ENCODE data around the gene RANBP9. TPM values are rescaled to one million over a fixed set of nuclear protein-coding genes. Genes with fewer than 3 reads are reported as not detected.
A peak's percentile ranks its signal among the peaks of the same experiment; 100 is the strongest.

Gene RANBP9
- total RNA-seq = 10 to 100 TPM; 61.2 to 62.9 TPM

- Mint-ChIP-seq H3K4me1 (ENCODE audit: low read depth) (peaks cover 54% of the 10 kb centered on the region), H3K4me3 (peak within 1 kb of the TSS; percentile 87)
- intact Hi-C loops (cut with micrococcal nuclease) = loop anchor here (1.0 to 5.0 kb wide), 7 partner anchors 75 to 383 kb away; partner anchors contain the start of genes MCUR1, NOL7, SIRT5 and TBC1D7
Measured at GRCh38 chr6:13711733-13712598, at the start of gene RANBP9. RANBP9 (minus strand) TSS chr6:13711835; CDS start chr6:13711505, 330 bp downstream.

GRCh38 chr6:13760307-13761304 is 49.0 kb upstream of the RANBP9 start:
- no peak overlapping the region for H3K4me3 Mint-ChIP-seq
- peaks cover 29% of the 10 kb centered on the region for H3K4me1 Mint-ChIP-seq (ENCODE audit: low read depth)
- peaks cover 4% of the 10 kb centered on the region for H3K9me3 Mint-ChIP-seq
- H3K36me3 Mint-ChIP-seq (ENCODE audit: low read depth) = no peaks in the 10 kb centered on the region
- no peaks in the 10 kb centered on the region for H3K27me3 Mint-ChIP-seq (ENCODE audit: low read depth)
- H3K27ac Mint-ChIP-seq = peak overlapping the region; percentile 29
- CTCF ChIA-PET = interaction anchor here (1.2 kb wide), 1 partner anchor 13 kb away, joined by 3 read pairs; no protein-coding TSS in a partner anchor
- intact Hi-C loops (cut with micrococcal nuclease) = no loop called here
- no peak for DNase-seq

More at GRCh38 chr6:13711733-13712598, at the start of gene RANBP9:
- DNase-seq = peak; percentile 86
- Mint-ChIP-seq H3K27me3 (ENCODE audit: low read depth) (no peaks in the 10 kb centered on the region), H3K9me3 (no peaks in the 10 kb centered on the region), H3K36me3 (ENCODE audit: low read depth) (peaks cover 10% of the 10 kb centered on the region), H3K27ac (peak within 1 kb of the TSS; percentile 96)
- CTCF ChIA-PET = interaction anchor here (0.5 to 2.9 kb wide), 8 partner anchors 14 to 137 kb away, joined by 3 to 6 read pairs (median 4); partner anchors contain the start of genes NOL7 and SIRT5

GRCh38 chr6:13759025-13759424 is 47.4 kb upstream of the RANBP9 start:
- intact Hi-C loops (cut with micrococcal nuclease) = no loop called here
- Mint-ChIP-seq H3K4me3 (no peak overlapping the region), H3K27ac (no peak overlapping the region), H3K27me3 (ENCODE audit: low read depth) (no peaks in the 10 kb centered on the region), H3K9me3 (peaks cover 3% of the 10 kb centered on the region), H3K4me1 (ENCODE audit: low read depth) (peaks cover 27% of the 10 kb centered on the region), H3K36me3 (ENCODE audit: low read depth) (no peaks in the 10 kb centered on the region)
- CTCF ChIA-PET = no interaction called here
- DNase-seq = no peak

- intact Hi-C loops (cut with micrococcal nuclease) = no loop called here
- Mint-ChIP-seq H3K36me3 (ENCODE audit: low read depth) (no peaks in the 10 kb centered on the region), H3K4me3 (no peak overlapping the region), H3K4me1 (ENCODE audit: low read depth) (peaks cover 4% of the 10 kb centered on the region), H3K27me3 (ENCODE audit: low read depth) (no peaks in the 10 kb centered on the region), H3K27ac (no peak overlapping the region), H3K9me3 (no peaks in the 10 kb centered on the region)
- no peak for DNase-seq
- CTCF ChIA-PET = interaction anchor here (1.3 kb wide), 1 partner anchor 106 kb away, joined by 3 read pairs; no protein-coding TSS in a partner anchor
Measured at GRCh38 chr6:13754644-13755043, 43.0 kb upstream of the RANBP9 start.

- Mint-ChIP-seq H3K4me3 (no peak overlapping the region), H3K27ac (no peak overlapping the region), H3K27me3 (ENCODE audit: low read depth) (peaks cover 2% of the 10 kb centered on the region), H3K36me3 (ENCODE audit: low read depth) (no peaks in the 10 kb centered on the region), H3K4me1 (ENCODE audit: low read depth) (peaks cover 5% of the 10 kb centered on the region), H3K9me3 (no peaks in the 10 kb centered on the region)
- DNase-seq = no peak
- intact Hi-C loops (cut with micrococcal nuclease) = no loop called here
- CTCF ChIA-PET = interaction anchor here (0.5 to 1.0 kb wide), 5 partner anchors 9 to 51 kb away, joined by 3 to 6 read pairs (median 3); no protein-coding TSS in a partner anchor
Measured at GRCh38 chr6:13743736-13744127, 32.1 kb upstream of the RANBP9 start.

- H3K27ac Mint-ChIP-seq = no peak overlapping the region
- peaks cover 2% of the 10 kb centered on the region for H3K27me3 Mint-ChIP-seq (ENCODE audit: low read depth)
- no peak for DNase-seq
- H3K36me3 Mint-ChIP-seq (ENCODE audit: low read depth) = no peaks in the 10 kb centered on the region
- H3K4me1 Mint-ChIP-seq (ENCODE audit: low read depth) = peaks cover 5% of the 10 kb centered on the region
- no peaks in the 10 kb centered on the region for H3K9me3 Mint-ChIP-seq
- intact Hi-C loops (cut with micrococcal nuclease) = no loop called here
- CTCF ChIA-PET = interaction anchor here (0.7 to 1.0 kb wide), 4 partner anchors 9 to 52 kb away, joined by 3 to 6 read pairs (median 3); no protein-coding TSS in a partner anchor
- H3K4me3 Mint-ChIP-seq = peak overlapping the region; percentile 57
Measured at GRCh38 chr6:13742961-13743735, 31.5 kb upstream of the RANBP9 start.

- H3K4me3 Mint-ChIP-seq = no peak overlapping the region
- H3K27me3 Mint-ChIP-seq (ENCODE audit: low read depth) = peaks cover 2% of the 10 kb centered on the region
- CTCF ChIA-PET = no interaction called here
- H3K4me1 Mint-ChIP-seq (ENCODE audit: low read depth) = peaks cover 2% of the 10 kb centered on the region
- H3K36me3 Mint-ChIP-seq (ENCODE audit: low read depth) = no peaks in the 10 kb centered on the region
- intact Hi-C loops (cut with micrococcal nuclease) = no loop called here
- DNase-seq = no peak
- no peaks in the 10 kb centered on the region for H3K9me3 Mint-ChIP-seq
- H3K27ac Mint-ChIP-seq = no peak overlapping the region
Measured at GRCh38 chr6:13741365-13741764, 29.7 kb upstream of the RANBP9 start.

GRCh38 chr6:13735031-13735430 is 23.4 kb upstream of the RANBP9 start:
- intact Hi-C loops (cut with micrococcal nuclease) = no loop called here
- H3K9me3 Mint-ChIP-seq = no peaks in the 10 kb centered on the region
- no peak overlapping the region for H3K4me3 Mint-ChIP-seq
- DNase-seq = no peak
- peaks cover 2% of the 10 kb centered on the region for H3K4me1 Mint-ChIP-seq (ENCODE audit: low read depth)
- CTCF ChIA-PET = interaction anchor here (0.6 to 0.7 kb wide), 2 partner anchors 138 to 173 kb away, joined by 3 to 6 read pairs; no protein-coding TSS in a partner anchor
- H3K27ac Mint-ChIP-seq = no peak overlapping the region
- H3K36me3 Mint-ChIP-seq (ENCODE audit: low read depth) = no peaks in the 10 kb centered on the region
- H3K27me3 Mint-ChIP-seq (ENCODE audit: low read depth) = peaks cover 5% of the 10 kb centered on the region

- Mint-ChIP-seq H3K9me3 (no peaks in the 10 kb centered on the region), H3K27me3 (ENCODE audit: low read depth) (peaks cover 5% of the 10 kb centered on the region), H3K36me3 (ENCODE audit: low read depth) (no peaks in the 10 kb centered on the region), H3K27ac (no peak overlapping the region), H3K4me3 (no peak overlapping the region), H3K4me1 (ENCODE audit: low read depth) (peaks cover 9% of the 10 kb centered on the region)
- DNase-seq = no peak
- intact Hi-C loops (cut with micrococcal nuclease) = no loop called here
- CTCF ChIA-PET = interaction anchor here (0.6 to 1.1 kb wide), 3 partner anchors 10 to 182 kb away, joined by 3 read pairs; no protein-coding TSS in a partner anchor
Measured at GRCh38 chr6:13733178-13733887, 21.7 kb upstream of the RANBP9 start.

- CTCF ChIA-PET = interaction anchor here (0.7 kb wide), 1 partner anchor 178 kb away, joined by 5 read pairs; no protein-coding TSS in a partner anchor
- Mint-ChIP-seq H3K4me3 (no peak overlapping the region), H3K27me3 (ENCODE audit: low read depth) (peaks cover 5% of the 10 kb centered on the region), H3K27ac (no peak overlapping the region), H3K4me1 (ENCODE audit: low read depth) (peaks cover 20% of the 10 kb centered on the region), H3K36me3 (ENCODE audit: low read depth) (no peaks in the 10 kb centered on the region), H3K9me3 (no peaks in the 10 kb centered on the region)
- DNase-seq = no peak
- intact Hi-C loops (cut with micrococcal nuclease) = no loop called here
Measured at GRCh38 chr6:13730704-13731103, 19.1 kb upstream of the RANBP9 start.

GRCh38 chr6:13729891-13730290 is 18.3 kb upstream of the RANBP9 start:
- Mint-ChIP-seq H3K9me3 (no peaks in the 10 kb centered on the region), H3K27ac (no peak overlapping the region), H3K4me1 (ENCODE audit: low read depth) (peaks cover 28% of the 10 kb centered on the region), H3K36me3 (ENCODE audit: low read depth) (no peaks in the 10 kb centered on the region), H3K27me3 (ENCODE audit: low read depth) (peaks cover 5% of the 10 kb centered on the region), H3K4me3 (no peak overlapping the region)
- intact Hi-C loops (cut with micrococcal nuclease) = no loop called here
- CTCF ChIA-PET = no interaction called here
- DNase-seq = no peak

All from activated naive CD4-positive, alpha-beta T cell treated with anti-CD3 and anti-CD28 coated beads for 36 hours (primary cell).